C4-2B (cell line): ENCODE data around the gene NAA15.

Source experiments
- H3K27ac ChIP-seq: fragments of 450-650 bp; 2 replicates; pipeline ENCODE4 v1.5.1; 2017
- ZFX ChIP-seq: fragments of 450-650 bp; IDR thresholded peaks from 2 replicates; pipeline ENCODE4 v1.6.1; 2017
- TF ChIP-seq, protein P1 (sequence below): fragments of 450-650 bp; conservative IDR thresholded peaks from 2 replicates; pipeline ENCODE4 v1.5.1; 2017; ENCODE audit warnings: mild to moderate bottlenecking

Gene NAA15

GRCh38 chr4:139368998-139369397 is 67.7 kb downstream of the NAA15 start:
- H3K27ac ChIP-seq, result no peak overlapping the region
- TF ChIP-seq, protein P1, sequence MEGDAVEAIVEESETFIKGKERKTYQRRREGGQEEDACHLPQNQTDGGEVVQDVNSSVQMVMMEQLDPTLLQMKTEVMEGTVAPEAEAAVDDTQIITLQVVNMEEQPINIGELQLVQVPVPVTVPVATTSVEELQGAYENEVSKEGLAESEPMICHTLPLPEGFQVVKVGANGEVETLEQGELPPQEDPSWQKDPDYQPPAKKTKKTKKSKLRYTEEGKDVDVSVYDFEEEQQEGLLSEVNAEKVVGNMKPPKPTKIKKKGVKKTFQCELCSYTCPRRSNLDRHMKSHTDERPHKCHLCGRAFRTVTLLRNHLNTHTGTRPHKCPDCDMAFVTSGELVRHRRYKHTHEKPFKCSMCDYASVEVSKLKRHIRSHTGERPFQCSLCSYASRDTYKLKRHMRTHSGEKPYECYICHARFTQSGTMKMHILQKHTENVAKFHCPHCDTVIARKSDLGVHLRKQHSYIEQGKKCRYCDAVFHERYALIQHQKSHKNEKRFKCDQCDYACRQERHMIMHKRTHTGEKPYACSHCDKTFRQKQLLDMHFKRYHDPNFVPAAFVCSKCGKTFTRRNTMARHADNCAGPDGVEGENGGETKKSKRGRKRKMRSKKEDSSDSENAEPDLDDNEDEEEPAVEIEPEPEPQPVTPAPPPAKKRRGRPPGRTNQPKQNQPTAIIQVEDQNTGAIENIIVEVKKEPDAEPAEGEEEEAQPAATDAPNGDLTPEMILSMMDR, result no peak
- no peak for TF ChIP-seq ZFX

DNA sequence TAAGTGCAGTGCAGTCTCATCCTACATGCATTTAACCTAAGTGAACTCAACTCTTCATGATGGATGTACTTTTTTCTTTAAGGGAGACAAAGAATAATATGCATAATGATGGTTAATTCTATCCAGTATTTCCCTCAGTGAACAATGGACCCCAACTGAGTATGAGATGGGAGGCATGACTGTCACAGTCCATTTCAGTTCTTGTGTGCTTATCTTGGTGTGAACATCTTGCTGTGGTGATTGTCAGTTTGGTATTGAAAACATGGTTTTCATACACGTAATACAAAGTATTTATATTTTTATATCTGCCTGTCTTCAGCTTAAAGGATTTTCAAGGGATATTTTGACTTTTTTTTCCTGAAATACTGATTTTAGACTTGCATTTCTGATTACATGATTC is 72.9 kb downstream of the NAA15 start:
- no peak for TF ChIP-seq ZFX
- TF ChIP-seq, protein P1, result no peak

GRCh38 chr4:139386421-139386820 is 85.1 kb downstream of the NAA15 start:
- no peak overlapping the region for H3K27ac ChIP-seq
- no peak for TF ChIP-seq ZFX
- TF ChIP-seq, protein P1, result no peak

More for the DNA sequence above, 72.9 kb downstream of the NAA15 start:
- no peak overlapping the region for H3K27ac ChIP-seq

GRCh38 chr4:139389102-139389501 is 87.8 kb downstream of the NAA15 start:
- TF ChIP-seq, protein P1, result no peak
- TF ChIP-seq ZFX, result no peak
- no peak overlapping the region for H3K27ac ChIP-seq

GRCh38 chr4:139389991-139390390 is 88.7 kb downstream of the NAA15 start:
- TF ChIP-seq, protein P1, result no peak
- no peak for TF ChIP-seq ZFX
- no peak overlapping the region for H3K27ac ChIP-seq

DNA sequence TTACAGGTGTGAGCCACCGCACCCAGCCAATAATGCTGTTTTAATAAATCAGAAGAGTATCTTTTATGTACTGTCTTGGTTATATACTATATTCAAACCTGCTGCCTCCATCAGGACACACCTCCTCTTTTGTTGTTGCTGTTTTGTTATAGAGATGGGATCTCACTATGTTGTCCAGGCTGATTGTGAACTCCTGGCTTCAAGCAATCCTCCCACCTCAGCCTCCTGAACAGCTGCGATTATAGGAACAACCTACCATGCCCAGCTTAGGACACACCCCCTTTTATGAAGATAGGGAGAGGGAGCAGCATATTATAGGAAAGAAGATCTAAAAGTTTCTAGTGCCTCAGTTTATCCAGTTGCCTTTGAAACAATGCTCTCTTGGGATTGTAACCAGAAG is 90.4 kb downstream of the NAA15 start:
- TF ChIP-seq, protein P1, result no peak
- TF ChIP-seq ZFX, result no peak

GRCh38 chr4:139392797-139393196 is 91.5 kb downstream of the NAA15 start:
- no peak overlapping the region for H3K27ac ChIP-seq
- TF ChIP-seq, protein P1, result no peak
- TF ChIP-seq ZFX, result no peak

More for the DNA sequence above, 90.4 kb downstream of the NAA15 start:
- H3K27ac ChIP-seq, result no peak overlapping the region
